Stimulated activated CD4-positive, alpha-beta T cell treated with anti-CD3 and anti-CD28 coated beads, Interleukin-2, amount 100 ng/mL, for 48 hours (primary cell): ENCODE measurements around the gene ECT2L.
"Not testable (repeated sequence)": the region's sequence is repeated elsewhere in the genome, so short reads cannot be mapped to it uniquely, and the experiment has no call there.

ENCODE experiments used
- DNase-seq, 2 donors: peaks; one replicate each; pipeline ENCODE4 v3.0.0-alpha.2; 2020

ECT2L gene

GRCh38 chr6:138865480-138866109, 69.7 kb downstream of the ECT2L start:
- no peak for DNase-seq

GRCh38 chr6:138868181-138868580, 72.3 kb downstream of the ECT2L start:
- DNase-seq: no peak

- DNase-seq: no peak
Measured at GRCh38 chr6:138869398-138869797, 73.5 kb downstream of the ECT2L start.

- no peak for DNase-seq
Measured at GRCh38 chr6:138873191-138873590, 77.3 kb downstream of the ECT2L start.

- DNase-seq: no peak
Measured at GRCh38 chr6:138882369-138883017, 86.6 kb downstream of the ECT2L start.

GRCh38 chr6:138885156-138885819, 89.4 kb downstream of the ECT2L start:
- no peak for DNase-seq

GRCh38 chr6:138891255-138891986, 95.5 kb downstream of the ECT2L start:
- DNase-seq: no peak

- no peak for DNase-seq
Measured at GRCh38 chr6:138896104-138896756, 100.3 kb downstream of the ECT2L start.

GRCh38 chr6:138897031-138897430, 101.1 kb downstream of the ECT2L start:
- no peak for DNase-seq

GRCh38 chr6:138907167-138907566, 111.3 kb downstream of the ECT2L start:
- no peak for DNase-seq

GRCh38 chr6:138909511-138909910, 113.6 kb downstream of the ECT2L start:
- DNase-seq: no peak

GRCh38 chr6:138909975-138910374, 114.1 kb downstream of the ECT2L start:
- DNase-seq: no peak

- no peak for DNase-seq
Measured at GRCh38 chr6:138912308-138912707, 116.4 kb downstream of the ECT2L start.

- no peak for DNase-seq
Measured at GRCh38 chr6:138914701-138915100, 118.8 kb downstream of the ECT2L start.

- DNase-seq: no peak
Measured at GRCh38 chr6:138920906-138921305, 125.0 kb downstream of the ECT2L start.

GRCh38 chr6:138923561-138923960, 127.7 kb downstream of the ECT2L start:
- no peak for DNase-seq

GRCh38 chr6:138925806-138926205, 129.9 kb downstream of the ECT2L start:
- DNase-seq: no peak

GRCh38 chr6:138926579-138926978, 130.7 kb downstream of the ECT2L start:
- no peak for DNase-seq

GRCh38 chr6:138931660-138932059, 135.8 kb downstream of the ECT2L start:
- DNase-seq: no peak

GRCh38 chr6:138936873-138937272, 141.0 kb downstream of the ECT2L start:
- not testable (repeated sequence) for DNase-seq

- no peak for DNase-seq
Measured at GRCh38 chr6:138943089-138943625, 147.3 kb downstream of the ECT2L start.

GRCh38 chr6:138944412-138944811, 148.5 kb downstream of the ECT2L start:
- no peak for DNase-seq

- DNase-seq: no peak
Measured at GRCh38 chr6:138945354-138945753, 149.5 kb downstream of the ECT2L start.
